HepG2 (cell line): ENCODE measurements around the gene TMC2. TPM values are rescaled to one million over a fixed set of nuclear protein-coding genes. Genes with fewer than 3 reads are reported as not detected.

Experiments used
- ADNP ChIP-seq: sonication (generic); formaldehyde crosslinking; IDR thresholded peaks from 2 replicates; pipeline ENCODE4 v1.4.0; 2020; ENCODE audit warnings: missing genetic modification reagents
- ARID2 ChIP-seq: sonication (generic); formaldehyde crosslinking; IDR thresholded peaks from 2 replicates; pipeline ENCODE4 v1.8.1; 2022; ENCODE audit warnings: mild to moderate bottlenecking, missing genetic modification reagents, borderline replicate concordance
- ARNT2 ChIP-seq: sonication (generic); formaldehyde crosslinking; IDR thresholded peaks from 2 replicates; pipeline ENCODE4 v1.8.0; 2022; ENCODE audit warnings: mild to moderate bottlenecking, low read depth, missing genetic modification reagents, moderate library complexity
- ATF1 ChIP-seq: IDR thresholded peaks from 2 replicates; pipeline ENCODE4 v1.6.1; 2016; ENCODE audit warnings: mild to moderate bottlenecking, control low read depth
- BRD4 ChIP-seq: sonication (generic); formaldehyde crosslinking; IDR thresholded peaks from 2 replicates; pipeline ENCODE4 v1.4.0; 2020; ENCODE audit warnings: missing genetic modification reagents
- CBX5 ChIP-seq: sonication (generic); formaldehyde crosslinking; IDR thresholded peaks from 2 replicates; pipeline ENCODE4 v1.4.0; 2020; ENCODE audit warnings: missing genetic modification reagents, borderline replicate concordance
- DR1 ChIP-seq: sonication (generic); formaldehyde crosslinking; IDR thresholded peaks from 2 replicates; pipeline ENCODE4 v1.8.0; 2021; ENCODE audit warnings: mild to moderate bottlenecking, missing genetic modification reagents, inconsistent platforms
- KAT2B ChIP-seq: fragments of 150-350 bp; IDR thresholded peaks from 2 replicates; pipeline ENCODE4 v1.6.1; 2014; ENCODE audit warnings: low read depth, low read length, borderline replicate concordance
- KLF11 ChIP-seq: IDR thresholded peaks from 2 replicates; pipeline ENCODE4 v1.6.1; 2016; ENCODE audit warnings: missing compliant biosample characterization
- MTA1 ChIP-seq: sonication (generic); formaldehyde crosslinking; IDR thresholded peaks from 2 replicates; pipeline ENCODE4 v1.4.0; 2020; ENCODE audit warnings: missing genetic modification reagents, mild to moderate bottlenecking, borderline replicate concordance
- MXD4 ChIP-seq: IDR thresholded peaks from 2 replicates; pipeline ENCODE4 v1.6.1; 2016; ENCODE audit warnings: mild to moderate bottlenecking, missing biosample characterization, missing genetic modification reagents
- TEAD2 ChIP-seq: sonication (generic); formaldehyde crosslinking; IDR thresholded peaks from 2 replicates; pipeline ENCODE4 v1.9.0; 2021; ENCODE audit warnings: missing genetic modification reagents
- ZBTB42 ChIP-seq: sonication (generic); formaldehyde crosslinking; IDR thresholded peaks from 2 replicates; pipeline ENCODE4 v1.5.0; 2020; ENCODE audit warnings: mild to moderate bottlenecking, missing genetic modification reagents
- ZFP41 ChIP-seq: sonication (generic); formaldehyde crosslinking; IDR thresholded peaks from 2 replicates; pipeline ENCODE4 v1.4.0; 2020; ENCODE audit warnings: mild to moderate bottlenecking, missing genetic modification reagents, borderline replicate concordance
- ZKSCAN8 ChIP-seq: IDR thresholded peaks from 2 replicates; pipeline ENCODE4 v1.6.1; 2016; ENCODE audit warnings: borderline replicate concordance, missing genetic modification reagents, missing compliant biosample characterization
- ZNF484 ChIP-seq: sonication (generic); formaldehyde crosslinking; IDR thresholded peaks from 2 replicates; pipeline ENCODE4 v1.5.1; 2020; ENCODE audit warnings: mild to moderate bottlenecking, low read depth, missing genetic modification reagents, borderline replicate concordance
- ZNF501 ChIP-seq: sonication (generic); formaldehyde crosslinking; IDR thresholded peaks from 2 replicates; pipeline ENCODE4 v1.5.1; 2020; ENCODE audit warnings: mild to moderate bottlenecking, moderate library complexity, missing genetic modification reagents
- ZNF557 ChIP-seq: sonication (generic); formaldehyde crosslinking; IDR thresholded peaks from 2 replicates; pipeline ENCODE4 v1.4.0; 2020; ENCODE audit warnings: missing genetic modification reagents
- ZNF788 ChIP-seq: sonication (generic); formaldehyde crosslinking; IDR thresholded peaks from 2 replicates; pipeline ENCODE4 v1.5.0; 2020; ENCODE audit warnings: mild to moderate bottlenecking, missing genetic modification reagents, borderline replicate concordance
- polyA plus RNA-seq, 8 experiments: library from polyadenylated mRNA; depleted of rRNA in 3 of 8; stranded (reverse) in 7 of 8; unstranded in 1 of 8; fragments of >200 nt; fragmentation: Illumina TruSeq in 4 of 8; extraction: Trizol in 4 of 8; gene quantifications; 2 replicates each; pipeline versions ENCODE4 v1.2.1 to v1.2.3, GENCODE V29; 2011 to 2016; ENCODE audit warnings: low read depth in 4 of 8, missing spikeins in 1 of 8, mixed read lengths in 1 of 8; ENCODE audit not compliant: insufficient read depth in 1 of 8
- total RNA-seq, 5 experiments: library from RNA; depleted of rRNA; stranded (reverse); fragments of >200 nt; fragmentation: Illumina TruSeq; extraction: Trizol; gene quantifications; 2 replicates each; pipeline ENCODE4 v1.2.3, GENCODE V29; 2016; ENCODE audit warnings: low read depth in 1 of 5
- TF ChIP-seq, protein P1 (sequence below): sonication (generic); formaldehyde crosslinking; IDR thresholded peaks from 2 replicates; pipeline ENCODE4 v1.5.0; 2020; ENCODE audit warnings: mild to moderate bottlenecking, missing genetic modification reagents
- TF ChIP-seq, protein P2 (sequence below): sonication (generic); formaldehyde crosslinking; IDR thresholded peaks from 2 replicates; pipeline ENCODE4 v1.9.0; 2022; ENCODE audit warnings: low read depth, missing genetic modification reagents
- TF ChIP-seq, protein P3 (sequence below): sonication (generic); formaldehyde crosslinking; IDR thresholded peaks from 2 replicates; pipeline ENCODE4 v1.5.0; 2020; ENCODE audit warnings: mild to moderate bottlenecking, missing genetic modification reagents
- TF ChIP-seq, protein P4 (sequence below): sonication (generic); formaldehyde crosslinking; IDR thresholded peaks from 2 replicates; pipeline ENCODE4 v1.5.0; 2020; ENCODE audit warnings: missing genetic modification reagents, mild to moderate bottlenecking, borderline replicate concordance

Gene TMC2
- total and polyA plus RNA-seq, 2 of the 13 experiments (the other 11 are each of a cell fraction or from before 2014, with no cell fraction given) = not detected

DNA sequence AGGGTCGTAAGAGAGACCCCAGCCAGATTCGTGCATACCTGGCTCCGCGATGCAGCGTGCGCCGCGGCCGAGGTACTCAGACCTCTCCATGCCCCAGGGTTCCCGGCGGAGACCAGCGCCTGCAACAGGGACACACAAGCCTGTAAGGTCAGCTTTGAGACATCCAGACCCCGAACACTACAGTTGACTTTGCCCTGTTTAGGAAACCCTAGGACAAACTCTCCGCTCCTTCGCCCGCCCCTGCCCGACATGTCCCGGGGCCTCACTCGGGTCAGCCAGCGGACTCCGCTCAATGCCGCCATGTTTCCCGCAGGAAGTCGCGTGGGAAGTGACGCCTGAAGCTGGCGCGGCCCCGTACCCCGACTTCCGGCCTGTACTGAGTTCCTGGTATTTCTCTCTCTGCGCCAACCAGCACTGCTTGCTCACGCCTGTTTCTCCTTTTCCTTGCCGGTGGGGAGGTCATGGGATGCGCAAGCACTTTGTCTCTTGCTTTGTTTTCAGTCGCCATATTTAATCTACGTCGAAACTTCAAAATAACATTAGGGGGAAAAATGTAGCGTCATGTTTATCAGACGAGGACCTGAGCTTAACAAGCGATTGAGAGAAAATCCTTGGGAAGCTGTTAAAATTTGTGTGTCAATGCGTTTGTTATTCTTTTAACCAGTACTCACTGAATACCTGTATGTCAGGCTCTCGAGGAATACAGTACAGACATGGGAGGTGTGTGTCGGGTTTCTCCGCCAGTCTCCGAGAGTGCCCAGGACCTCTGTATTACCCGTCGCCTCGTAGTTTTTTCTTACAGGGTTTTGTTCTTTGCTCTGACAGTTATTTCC lies 127.7 kb downstream of the TMC2 start, which contains the start of gene IDH3B (continued):
- TF ChIP-seq ADNP (no peak), ZNF484 (CRISPR knock-in tag) (no peak), TEAD2 (CRISPR knock-in tag) (0 out of 2 replicates have a peak, but pooled peaks have one; percentile 34), ZBTB42 (CRISPR knock-in tag) (peak; percentile 68; the same call in 1 of the 2 replicates), CBX5 (CRISPR knock-in tag) (peak; percentile 99), DR1 (CRISPR knock-in tag) (peak; percentile 89), ZKSCAN8 (peak; percentile 70), ARNT2 (CRISPR knock-in tag) (peak; percentile 96), KLF11 (CRISPR knock-in tag) (peak; percentile 97; the same call in 1 of the 2 replicates), BRD4 (peak; percentile 96), ZNF557 (CRISPR knock-in tag) (peak; percentile 91; the same call in 1 of the 2 replicates), ARID2 (CRISPR knock-in tag) (peak; percentile 98), ATF1 (CRISPR knock-in tag) (peak; percentile 99), KAT2B (peak; percentile 20; the same call in 1 of the 2 replicates), ZNF501 (peak; percentile 98), MXD4 (peak; percentile 93), ZNF788 (CRISPR knock-in tag) (peak; percentile 98), ZFP41 (CRISPR knock-in tag) (no peak), MTA1 (CRISPR knock-in tag) (peak; percentile 84)
- TF ChIP-seq, protein P1, sequence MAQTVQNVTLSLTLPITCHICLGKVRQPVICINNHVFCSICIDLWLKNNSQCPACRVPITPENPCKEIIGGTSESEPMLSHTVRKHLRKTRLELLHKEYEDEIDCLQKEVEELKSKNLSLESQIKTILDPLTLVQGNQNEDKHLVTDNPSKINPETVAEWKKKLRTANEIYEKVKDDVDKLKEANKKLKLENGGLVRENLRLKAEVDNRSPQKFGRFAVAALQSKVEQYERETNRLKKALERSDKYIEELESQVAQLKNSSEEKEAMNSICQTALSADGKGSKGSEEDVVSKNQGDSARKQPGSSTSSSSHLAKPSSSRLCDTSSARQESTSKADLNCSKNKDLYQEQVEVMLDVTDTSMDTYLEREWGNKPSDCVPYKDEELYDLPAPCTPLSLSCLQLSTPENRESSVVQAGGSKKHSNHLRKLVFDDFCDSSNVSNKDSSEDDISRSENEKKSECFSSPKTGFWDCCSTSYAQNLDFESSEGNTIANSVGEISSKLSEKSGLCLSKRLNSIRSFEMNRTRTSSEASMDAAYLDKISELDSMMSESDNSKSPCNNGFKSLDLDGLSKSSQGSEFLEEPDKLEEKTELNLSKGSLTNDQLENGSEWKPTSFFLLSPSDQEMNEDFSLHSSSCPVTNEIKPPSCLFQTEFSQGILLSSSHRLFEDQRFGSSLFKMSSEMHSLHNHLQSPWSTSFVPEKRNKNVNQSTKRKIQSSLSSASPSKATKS (CRISPR knock-in tag) = no peak
- TF ChIP-seq, protein P2, sequence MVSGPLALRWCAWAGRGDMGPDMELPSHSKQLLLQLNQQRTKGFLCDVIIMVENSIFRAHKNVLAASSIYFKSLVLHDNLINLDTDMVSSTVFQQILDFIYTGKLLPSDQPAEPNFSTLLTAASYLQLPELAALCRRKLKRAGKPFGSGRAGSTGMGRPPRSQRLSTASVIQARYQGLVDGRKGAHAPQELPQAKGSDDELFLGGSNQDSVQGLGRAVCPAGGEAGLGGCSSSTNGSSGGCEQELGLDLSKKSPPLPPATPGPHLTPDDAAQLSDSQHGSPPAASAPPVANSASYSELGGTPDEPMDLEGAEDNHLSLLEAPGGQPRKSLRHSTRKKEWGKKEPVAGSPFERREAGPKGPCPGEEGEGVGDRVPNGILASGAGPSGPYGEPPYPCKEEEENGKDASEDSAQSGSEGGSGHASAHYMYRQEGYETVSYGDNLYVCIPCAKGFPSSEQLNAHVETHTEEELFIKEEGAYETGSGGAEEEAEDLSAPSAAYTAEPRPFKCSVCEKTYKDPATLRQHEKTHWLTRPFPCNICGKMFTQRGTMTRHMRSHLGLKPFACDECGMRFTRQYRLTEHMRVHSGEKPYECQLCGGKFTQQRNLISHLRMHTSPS (CRISPR knock-in tag) = 0 out of 2 replicates have a peak, but pooled peaks have one; percentile 18
- TF ChIP-seq, protein P3, sequence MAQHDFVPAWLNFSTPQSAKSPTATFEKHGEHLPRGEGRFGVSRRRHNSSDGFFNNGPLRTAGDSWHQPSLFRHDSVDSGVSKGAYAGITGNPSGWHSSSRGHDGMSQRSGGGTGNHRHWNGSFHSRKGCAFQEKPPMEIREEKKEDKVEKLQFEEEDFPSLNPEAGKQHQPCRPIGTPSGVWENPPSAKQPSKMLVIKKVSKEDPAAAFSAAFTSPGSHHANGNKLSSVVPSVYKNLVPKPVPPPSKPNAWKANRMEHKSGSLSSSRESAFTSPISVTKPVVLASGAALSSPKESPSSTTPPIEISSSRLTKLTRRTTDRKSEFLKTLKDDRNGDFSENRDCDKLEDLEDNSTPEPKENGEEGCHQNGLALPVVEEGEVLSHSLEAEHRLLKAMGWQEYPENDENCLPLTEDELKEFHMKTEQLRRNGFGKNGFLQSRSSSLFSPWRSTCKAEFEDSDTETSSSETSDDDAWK (CRISPR knock-in tag) = no peak
- TF ChIP-seq, protein P4, sequence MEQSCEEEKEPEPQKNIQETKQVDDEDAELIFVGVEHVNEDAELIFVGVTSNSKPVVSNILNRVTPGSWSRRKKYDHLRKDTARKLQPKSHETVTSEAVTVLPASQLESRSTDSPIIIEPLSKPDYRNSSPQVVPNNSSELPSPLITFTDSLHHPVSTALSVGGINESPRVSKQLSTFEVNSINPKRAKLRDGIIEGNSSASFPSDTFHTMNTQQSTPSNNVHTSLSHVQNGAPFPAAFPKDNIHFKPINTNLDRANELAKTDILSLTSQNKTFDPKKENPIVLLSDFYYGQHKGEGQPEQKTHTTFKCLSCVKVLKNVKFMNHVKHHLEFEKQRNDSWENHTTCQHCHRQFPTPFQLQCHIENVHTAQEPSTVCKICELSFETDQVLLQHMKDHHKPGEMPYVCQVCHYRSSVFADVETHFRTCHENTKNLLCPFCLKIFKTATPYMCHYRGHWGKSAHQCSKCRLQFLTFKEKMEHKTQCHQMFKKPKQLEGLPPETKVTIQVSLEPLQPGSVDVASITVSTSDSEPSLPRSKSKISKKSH (CRISPR knock-in tag) = peak; percentile 82; the same call in 1 of the 2 replicates
